ENCODE results near the gene HOXD10.
A peak's percentile ranks its signal among the peaks of the same experiment; 100 is the strongest.

Gene HOXD10

DNA sequence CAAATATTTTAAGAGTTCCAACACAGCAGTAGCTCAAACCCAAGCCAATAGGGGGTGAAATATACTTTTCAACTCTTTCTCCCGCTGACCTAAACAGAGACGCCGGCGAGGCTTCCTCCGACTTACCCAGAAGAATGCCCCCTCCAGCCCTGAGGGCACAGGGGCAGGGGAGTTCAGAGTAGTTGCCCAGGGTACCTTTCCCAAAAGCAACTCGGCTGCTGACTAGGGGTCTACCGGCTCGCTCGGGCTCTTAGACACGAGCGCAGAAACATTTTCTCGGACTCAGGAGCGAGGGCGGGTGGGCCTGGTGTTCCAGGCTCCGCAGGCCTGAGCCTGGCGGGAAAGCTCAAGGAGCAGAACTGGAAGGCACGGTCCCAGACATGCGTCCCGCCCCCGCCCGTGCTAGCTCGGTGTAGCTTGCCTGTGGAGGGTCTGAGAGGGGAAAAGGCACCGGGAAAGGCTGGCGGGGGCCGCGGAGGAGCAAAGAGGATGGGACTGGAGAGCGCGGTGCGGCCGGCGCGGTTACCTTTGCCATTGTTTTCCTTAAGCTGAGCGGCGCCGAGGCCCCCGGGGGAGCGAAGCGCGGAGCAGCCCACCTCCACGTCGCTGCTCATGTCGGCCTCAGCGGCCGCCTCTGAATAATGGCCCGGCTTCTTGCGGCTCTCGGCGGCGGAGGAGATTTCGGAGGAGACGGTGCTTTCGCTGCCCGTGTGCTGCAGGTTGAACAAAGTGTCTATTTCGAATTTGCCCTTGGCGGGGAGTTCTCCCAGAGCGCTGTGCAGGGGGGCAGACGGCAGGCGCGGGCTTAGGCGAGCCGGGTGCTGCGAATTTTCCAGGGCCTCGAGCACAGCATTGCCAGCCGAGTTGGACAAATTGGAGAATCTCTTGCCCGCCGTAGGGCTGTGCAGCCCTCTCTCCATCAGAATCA is 33.5 kb upstream of the HOXD10 start:
- DNase-seq, result peak; percentile 50

- peak; percentile 25 for DNase-seq
Measured at GRCh38 chr2:176083796-176084261, 32.7 kb upstream of the HOXD10 start, which contains the start of gene EVX2. Gene EVX2 (minus strand): TSS chr2:176083962. CDS start chr2:176083776, 186 bp downstream.

- peak; percentile 36 for DNase-seq
Measured at GRCh38 chr2:176084611-176085119, 31.9 kb upstream of the HOXD10 start.

DNA sequence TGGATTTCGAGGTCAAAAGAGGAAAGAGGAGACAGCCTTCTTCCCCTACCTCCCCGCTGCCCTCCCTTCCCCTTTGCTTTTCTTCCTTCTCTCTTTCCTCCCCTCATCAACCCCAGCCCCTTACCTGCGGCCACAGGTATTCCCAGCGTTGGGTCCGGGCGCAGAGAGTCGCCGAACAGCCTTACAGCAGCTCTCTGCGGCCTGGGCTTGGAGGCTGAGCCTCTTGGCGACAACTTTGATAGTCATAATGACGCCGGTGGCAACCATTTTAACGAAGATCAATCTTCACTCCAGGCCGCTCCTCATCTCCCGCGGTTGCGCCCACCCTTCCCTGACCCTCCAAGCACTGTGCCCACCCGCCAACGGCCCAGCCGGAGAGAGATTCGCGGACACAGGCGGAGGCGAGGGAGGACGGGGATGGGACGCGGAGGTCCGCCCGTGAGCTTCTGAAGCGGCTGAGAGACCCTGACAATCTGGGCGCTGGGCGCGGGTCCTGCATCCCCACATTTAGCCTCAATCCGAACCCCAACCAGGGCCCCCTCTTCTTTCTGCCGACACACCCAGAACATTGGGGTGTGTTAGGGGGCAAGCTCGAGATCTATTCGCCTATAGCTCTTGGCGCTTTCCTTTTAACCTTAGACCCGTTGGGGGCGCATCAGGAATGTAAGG is 31.3 kb upstream of the HOXD10 start:
- DNase-seq, result peak; percentile 31

DNA sequence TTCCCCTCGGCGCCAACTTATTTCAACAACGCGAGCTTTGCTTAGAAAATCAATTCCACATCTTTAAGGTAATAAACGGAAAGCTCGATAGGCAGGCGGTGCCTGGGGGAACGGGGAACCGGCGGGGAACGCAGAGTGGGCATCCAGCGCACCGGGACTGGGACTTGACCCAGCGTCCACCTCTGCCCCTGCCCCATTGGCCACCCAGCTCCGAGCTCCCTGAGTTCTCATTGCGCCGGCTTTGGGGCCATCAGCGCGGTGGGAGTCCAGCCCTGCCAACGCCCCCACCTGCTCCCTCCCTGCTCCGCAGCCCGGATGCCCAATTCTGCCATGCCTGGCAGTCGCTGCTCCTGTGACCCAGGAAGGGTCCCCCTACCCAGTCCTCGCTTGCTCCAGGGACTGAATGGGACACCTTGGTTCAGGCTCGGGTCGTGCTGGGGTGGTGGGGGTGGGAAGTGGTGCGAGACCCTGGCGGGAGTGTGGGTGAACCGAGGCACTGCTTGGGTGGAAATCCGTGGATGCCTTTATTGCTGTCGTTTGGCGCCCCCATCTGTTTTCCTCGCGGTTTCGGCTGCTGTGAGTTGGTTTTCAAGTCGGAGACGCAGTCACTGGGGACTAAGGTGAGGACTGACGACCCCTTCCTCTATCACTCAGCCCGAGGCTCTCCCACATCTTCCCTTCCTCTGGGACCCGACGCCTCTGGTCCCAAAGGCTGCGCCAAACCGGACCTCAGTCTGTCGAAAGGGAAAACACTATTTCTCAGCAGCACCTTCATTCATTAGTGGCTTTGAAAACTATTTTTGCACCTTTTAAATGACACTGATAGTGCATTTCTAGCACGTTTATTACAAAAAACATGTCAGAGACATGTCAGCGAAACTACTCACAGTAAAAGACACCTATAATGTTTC is 30.5 kb upstream of the HOXD10 start:
- peak; percentile 61 for DNase-seq

DNA sequence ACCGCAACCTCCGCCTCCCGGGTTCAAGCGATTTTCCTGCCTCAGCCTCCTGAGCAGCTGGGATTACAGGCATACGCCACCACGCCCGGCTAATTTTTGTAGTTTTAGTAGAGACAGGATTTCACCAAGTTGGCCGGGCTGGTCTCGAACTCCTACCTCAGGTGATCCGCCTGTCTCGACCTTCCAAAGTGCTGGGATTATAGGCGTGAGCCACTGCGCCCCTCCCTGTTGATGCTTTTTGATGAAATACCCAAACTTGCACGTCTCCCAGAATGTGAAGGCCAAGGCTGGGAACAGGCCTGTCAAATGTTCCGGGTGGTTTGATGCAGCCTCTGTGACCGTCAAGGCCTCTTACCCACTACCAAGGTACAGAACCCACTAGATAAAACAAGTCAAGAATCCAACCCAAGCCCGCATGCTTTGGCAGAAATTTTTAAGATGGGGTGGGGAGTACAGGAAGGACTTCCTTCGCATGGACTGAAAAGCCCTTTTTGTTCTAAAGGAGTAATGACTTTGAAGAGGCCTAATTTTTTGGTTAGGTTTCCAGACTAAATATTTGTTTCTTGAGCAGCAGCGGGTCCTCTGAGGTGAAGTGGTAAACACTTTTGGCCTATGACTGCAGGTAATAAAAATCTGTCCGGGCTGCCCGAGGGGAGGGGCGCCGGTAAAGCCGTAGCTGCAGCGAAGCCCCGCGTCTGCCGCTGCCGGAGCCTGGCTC is 29.1 kb upstream of the HOXD10 start:
- peak; percentile 35 for DNase-seq

DNA sequence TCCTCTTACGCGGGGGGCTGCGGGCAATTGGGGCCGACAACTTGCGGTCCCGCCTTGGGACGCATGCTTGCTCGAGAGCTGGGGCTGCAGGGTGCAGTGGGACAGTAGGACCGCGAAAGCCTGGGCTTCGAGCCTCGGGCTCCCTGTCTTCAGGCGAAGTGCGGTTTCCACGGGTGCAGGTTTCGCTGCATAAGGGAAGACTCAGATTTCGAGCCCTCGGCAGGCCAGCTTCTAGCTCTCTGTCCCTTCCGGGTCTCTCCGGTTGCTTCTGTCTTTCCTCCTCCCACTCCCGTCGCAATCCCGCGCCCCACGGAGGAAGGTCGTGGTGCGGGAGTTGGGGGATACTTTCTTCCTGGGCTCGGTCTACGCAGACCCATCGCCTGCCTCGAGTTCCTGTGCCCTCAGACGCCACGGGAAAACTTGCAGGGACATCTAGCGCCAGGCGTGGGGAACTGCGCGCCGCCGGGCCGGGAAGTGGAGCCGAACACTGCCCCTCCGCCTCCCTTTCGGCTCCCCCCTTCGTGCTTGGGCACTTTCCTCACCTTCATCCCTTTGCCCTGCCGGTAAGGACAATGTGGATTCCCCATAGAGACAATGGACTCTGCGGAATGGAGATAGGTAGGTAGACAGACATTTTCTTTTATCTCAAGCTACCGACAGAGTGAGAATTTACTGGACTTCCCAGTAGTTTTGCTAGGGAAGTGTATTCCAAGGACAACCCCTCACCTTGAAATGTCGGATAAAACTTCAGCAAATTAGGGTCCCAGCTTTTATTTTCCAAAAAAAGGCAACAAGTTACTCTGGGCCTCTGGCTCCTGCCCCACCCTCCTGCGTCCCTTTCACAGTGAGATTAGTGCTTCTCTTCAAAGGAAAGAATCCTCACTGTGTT is 28.3 kb upstream of the HOXD10 start:
- peak; percentile 78 for DNase-seq

DNA sequence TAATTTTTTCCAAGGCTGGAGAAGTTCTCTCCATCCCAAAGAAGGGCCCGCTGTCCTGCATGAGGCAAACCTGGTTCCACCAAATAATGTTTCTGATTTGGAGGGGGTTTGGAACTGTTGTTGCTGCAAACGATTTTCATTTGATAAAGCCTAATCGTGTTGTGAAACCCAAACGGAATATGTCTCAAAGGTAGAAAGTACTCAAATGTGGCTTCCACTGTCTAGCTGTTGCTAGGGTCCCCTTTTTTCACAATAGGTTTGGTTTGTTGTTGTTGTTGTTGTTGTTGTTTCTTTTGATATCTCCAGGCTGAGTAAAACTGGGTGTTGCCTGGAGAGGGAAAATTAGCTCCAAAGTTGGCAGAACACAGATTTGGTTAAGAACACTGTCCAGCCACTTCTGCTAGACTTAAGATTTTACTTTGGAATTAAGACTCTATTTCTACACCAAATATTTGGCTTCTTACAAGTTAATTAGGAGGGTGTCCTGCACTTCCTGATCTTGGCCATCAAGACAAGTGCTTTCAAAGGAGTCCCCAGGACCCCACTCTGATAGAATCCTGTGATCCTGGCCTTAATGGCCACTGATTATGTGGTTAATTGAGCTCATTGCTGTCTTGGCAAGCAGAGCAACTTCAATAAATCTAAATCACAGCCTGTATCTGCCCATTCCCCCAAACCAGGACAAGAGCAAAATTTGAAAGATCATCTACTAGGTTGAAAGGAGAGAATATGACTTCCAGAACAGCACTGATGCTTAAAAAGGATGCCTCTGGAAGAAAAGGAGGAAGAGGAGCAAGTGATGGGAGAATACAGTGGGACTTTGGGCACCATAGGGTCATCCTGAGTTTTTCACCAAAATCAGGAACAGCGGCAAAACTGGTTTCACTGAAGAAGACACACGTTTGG is 27.4 kb upstream of the HOXD10 start:
- DNase-seq, result peak; percentile 19

GRCh38 chr2:176089843-176090395 is 26.7 kb upstream of the HOXD10 start:
- DNase-seq, result no peak

DNA sequence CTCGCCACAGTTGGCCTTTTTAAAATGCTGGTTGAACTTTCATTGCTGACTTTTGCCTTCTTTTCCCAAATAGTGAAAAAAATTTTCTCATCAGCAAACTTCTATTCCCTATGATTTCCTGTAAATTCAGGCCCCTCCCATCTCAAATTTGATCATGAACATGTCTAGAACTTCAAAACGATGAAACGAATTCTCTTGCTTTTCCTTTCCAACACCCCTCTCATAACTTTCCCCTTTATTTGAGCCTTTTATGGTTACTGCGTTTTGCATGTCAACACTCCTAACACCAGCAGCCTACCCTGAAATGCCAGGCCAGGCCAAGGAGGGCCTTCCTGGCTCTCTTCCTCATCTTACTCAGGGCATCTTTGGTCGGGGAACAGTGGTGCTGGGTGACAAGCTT is 25.7 kb upstream of the HOXD10 start:
- DNase-seq, result no peak

DNA sequence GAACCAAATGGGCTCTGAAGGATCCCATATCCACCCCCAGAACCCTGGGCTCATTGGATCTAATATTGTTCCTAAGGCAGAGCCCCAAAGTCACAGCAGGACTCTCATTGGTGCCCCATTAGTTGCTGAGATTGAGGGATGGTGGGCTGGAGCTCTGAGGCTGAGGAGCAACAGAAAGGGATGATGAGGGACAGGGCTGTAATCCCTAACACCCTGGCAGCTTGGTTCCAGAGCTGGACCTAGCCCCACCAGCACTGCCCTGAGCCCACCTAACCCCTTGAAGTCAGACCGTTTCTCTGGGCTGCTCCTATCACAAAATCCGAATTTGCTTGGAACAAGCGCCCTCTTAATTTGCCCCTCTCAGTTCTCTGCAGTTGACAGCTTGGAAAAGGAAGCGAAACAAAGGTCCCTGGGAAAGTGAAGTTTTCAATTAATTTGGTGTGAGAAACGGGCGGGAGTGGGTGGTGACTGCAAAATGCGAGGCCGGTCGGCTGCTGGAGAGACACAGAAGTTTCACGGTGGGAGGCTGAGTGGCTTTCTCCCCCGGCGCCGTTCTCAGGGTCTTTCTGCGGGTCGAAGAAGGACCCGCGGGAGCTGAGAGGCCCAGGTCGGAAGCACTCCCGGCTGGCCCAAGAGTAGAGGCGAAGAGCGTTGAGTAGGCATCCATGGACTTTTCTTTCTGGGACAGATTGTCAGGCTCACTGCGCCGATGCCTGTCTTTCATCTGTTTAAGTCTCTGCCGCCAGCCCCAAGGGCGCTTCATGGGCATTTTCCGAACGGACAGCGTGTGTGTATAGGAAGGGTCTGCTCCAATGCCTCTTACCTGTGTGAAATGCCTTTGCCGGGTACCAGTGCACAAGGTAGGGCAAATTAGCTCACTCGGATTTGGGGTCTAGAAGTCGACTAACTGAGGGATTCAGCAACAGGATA is 25.0 kb upstream of the HOXD10 start:
- no peak for DNase-seq

GRCh38 chr2:176092270-176093144 is 24.1 kb upstream of the HOXD10 start, which contains the start of gene HOXD13:
Gene HOXD13 (plus strand): TSS chr2:176092721. CDS start chr2:176092891, 170 bp downstream.
- DNase-seq, result peak; percentile 62

- DNase-seq, result peak; percentile 39
Measured at GRCh38 chr2:176093145-176093897, 23.3 kb upstream of the HOXD10 start.

GRCh38 chr2:176093898-176094249 is 22.7 kb upstream of the HOXD10 start:
- DNase-seq, result no peak

DNA sequence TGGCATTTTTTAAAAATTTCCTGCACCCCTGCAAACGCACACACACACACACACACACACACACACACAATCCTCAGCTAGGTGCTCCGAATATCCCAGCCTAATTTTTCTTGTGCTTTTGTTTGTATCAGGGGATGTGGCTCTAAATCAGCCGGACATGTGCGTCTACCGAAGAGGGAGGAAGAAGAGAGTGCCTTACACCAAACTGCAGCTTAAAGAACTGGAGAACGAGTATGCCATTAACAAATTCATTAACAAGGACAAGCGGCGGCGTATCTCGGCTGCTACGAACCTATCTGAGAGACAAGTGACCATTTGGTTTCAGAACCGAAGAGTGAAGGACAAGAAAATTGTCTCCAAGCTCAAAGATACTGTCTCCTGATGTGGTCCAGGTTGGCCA is 22.2 kb upstream of the HOXD10 start:
- no peak for DNase-seq

- no peak for DNase-seq
Measured at GRCh38 chr2:176095421-176095820, 21.2 kb upstream of the HOXD10 start.

Measured in left hindlimb (tissue), 1 donor.